ENCODE results near the gene SETD7.

Gene SETD7

DNA sequence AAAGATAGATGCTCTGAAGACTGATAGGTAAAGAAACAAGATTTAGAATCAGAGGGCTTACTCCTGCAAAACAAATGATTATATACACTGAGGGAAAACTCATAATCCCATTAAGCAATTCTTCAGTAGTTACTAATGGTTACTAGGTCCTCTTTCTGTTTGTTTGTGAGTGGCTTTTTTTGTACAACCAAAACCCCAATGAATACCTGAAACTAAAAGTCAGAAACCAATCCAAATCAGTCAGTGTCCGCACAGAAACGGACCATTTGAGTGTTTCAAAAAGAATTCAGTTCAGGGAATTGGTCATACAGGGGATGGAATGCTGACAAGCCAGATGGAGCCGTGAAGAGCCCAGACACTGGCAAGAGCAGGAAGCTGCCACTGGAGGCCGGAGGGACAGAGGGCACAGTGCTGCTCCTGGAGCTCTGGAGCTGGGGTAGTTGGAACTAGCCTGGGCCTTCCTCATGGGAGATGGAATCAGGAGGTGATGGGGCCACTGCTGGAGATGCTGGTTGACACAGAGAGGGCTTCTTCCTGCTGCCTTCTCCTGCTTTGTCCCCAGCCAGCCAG is 31.9 kb downstream of the SETD7 start:
- Histone ChIP-seq H3K9ac (ENCODE audit: low read length) (no peak overlapping the region), H3K4me3 (ENCODE audit: low read length) (no peak overlapping the region), H3K27me3 (replicated peaks; ENCODE audit: control insufficient read depth, insufficient read depth, low read length) (no peaks in the 10 kb centered on the region), H3K4me1 (ENCODE audit: control insufficient read depth, insufficient read depth, low read length) (peaks cover 24% of the 10 kb centered on the region), H3K9me3 (ENCODE audit: control insufficient read depth, low read length) (no peaks in the 10 kb centered on the region), H3K36me3 (ENCODE audit: control insufficient read depth, insufficient read depth, low read length, severe bottlenecking) (peaks cover 84% of the 10 kb centered on the region)
- peak; percentile 25 for DNase-seq (ENCODE audit: low read depth)

DNA sequence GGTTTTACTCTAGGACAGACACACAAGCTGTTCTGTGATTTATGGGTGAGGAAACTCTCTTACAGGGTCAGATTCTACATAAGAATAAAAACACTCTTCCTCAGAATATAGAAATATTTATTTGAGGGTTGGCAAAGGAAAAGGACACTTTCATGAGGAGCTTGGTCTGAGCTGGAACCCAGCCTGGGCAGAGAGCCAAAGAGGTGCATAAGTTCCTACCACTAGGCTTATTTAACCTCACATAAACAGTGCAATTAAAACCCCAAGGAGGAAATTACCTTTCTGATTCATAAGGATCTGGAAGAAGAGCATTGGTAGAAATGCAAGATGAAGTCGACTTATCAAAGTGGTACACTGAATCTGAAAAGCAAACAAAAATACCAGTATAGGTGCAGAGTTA is 32.9 kb downstream of the SETD7 start:
- no peak overlapping the region for H3K4me3 ChIP-seq (ENCODE audit: low read length)
- no peaks in the 10 kb centered on the region for H3K27me3 ChIP-seq (replicated peaks; ENCODE audit: control insufficient read depth, insufficient read depth, low read length)
- H3K4me1 ChIP-seq (ENCODE audit: control insufficient read depth, insufficient read depth, low read length): peaks cover 14% of the 10 kb centered on the region
- no peak for DNase-seq (ENCODE audit: low read depth)
- peaks cover 91% of the 10 kb centered on the region for H3K36me3 ChIP-seq (ENCODE audit: control insufficient read depth, insufficient read depth, low read length, severe bottlenecking)
- H3K9me3 ChIP-seq (ENCODE audit: control insufficient read depth, low read length): no peaks in the 10 kb centered on the region
- H3K9ac ChIP-seq (ENCODE audit: low read length): no peak overlapping the region

GRCh38 chr4:139522457-139522856 is 33.6 kb downstream of the SETD7 start:
- peaks cover 91% of the 10 kb centered on the region for H3K36me3 ChIP-seq (ENCODE audit: control insufficient read depth, insufficient read depth, low read length, severe bottlenecking)
- no peaks in the 10 kb centered on the region for H3K27me3 ChIP-seq (replicated peaks; ENCODE audit: control insufficient read depth, insufficient read depth, low read length)
- peaks cover 13% of the 10 kb centered on the region for H3K4me1 ChIP-seq (ENCODE audit: control insufficient read depth, insufficient read depth, low read length)
- no peaks in the 10 kb centered on the region for H3K9me3 ChIP-seq (ENCODE audit: control insufficient read depth, low read length)
- H3K4me3 ChIP-seq (ENCODE audit: low read length): no peak overlapping the region
- H3K9ac ChIP-seq (ENCODE audit: low read length): no peak overlapping the region
- no peak for DNase-seq (ENCODE audit: low read depth)

DNA sequence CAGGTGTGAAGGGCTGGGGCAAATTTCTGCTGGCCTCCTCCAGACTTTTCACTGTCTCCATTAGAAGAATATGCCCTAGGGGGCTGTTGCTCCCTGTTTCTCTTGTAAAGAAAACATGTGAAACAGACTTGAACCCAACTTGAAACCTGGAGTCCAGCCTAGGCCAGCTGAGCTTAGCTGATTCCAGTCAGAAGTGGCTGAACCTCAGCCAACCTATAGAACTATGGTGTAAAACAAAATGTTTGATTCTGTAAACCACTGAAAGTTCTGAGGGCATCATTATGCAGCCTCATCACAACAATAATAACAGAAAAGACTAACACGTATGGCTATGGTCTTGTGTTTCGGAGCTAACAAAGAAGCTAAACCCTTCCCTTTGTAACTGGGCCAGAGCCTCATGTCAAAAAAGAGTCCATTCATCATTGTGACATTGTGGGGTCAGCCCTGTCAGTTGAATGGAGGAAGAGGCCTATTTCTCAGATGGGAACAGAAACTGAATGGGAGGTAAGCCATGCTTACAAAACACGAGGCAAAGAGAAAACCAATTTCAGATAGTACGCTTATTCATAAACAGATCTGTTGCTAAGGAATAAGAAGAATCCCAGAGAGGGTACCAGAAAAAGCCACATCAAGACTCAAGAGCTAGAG is 34.1 kb downstream of the SETD7 start:
- no peak for DNase-seq (ENCODE audit: low read depth)
- Histone ChIP-seq H3K27me3 (replicated peaks; ENCODE audit: control insufficient read depth, insufficient read depth, low read length) (no peaks in the 10 kb centered on the region), H3K4me3 (ENCODE audit: low read length) (no peak overlapping the region), H3K4me1 (ENCODE audit: control insufficient read depth, insufficient read depth, low read length) (peaks cover 13% of the 10 kb centered on the region), H3K9ac (ENCODE audit: low read length) (no peak overlapping the region), H3K36me3 (ENCODE audit: control insufficient read depth, insufficient read depth, low read length, severe bottlenecking) (peaks cover 91% of the 10 kb centered on the region), H3K9me3 (ENCODE audit: control insufficient read depth, low read length) (no peaks in the 10 kb centered on the region)

DNA sequence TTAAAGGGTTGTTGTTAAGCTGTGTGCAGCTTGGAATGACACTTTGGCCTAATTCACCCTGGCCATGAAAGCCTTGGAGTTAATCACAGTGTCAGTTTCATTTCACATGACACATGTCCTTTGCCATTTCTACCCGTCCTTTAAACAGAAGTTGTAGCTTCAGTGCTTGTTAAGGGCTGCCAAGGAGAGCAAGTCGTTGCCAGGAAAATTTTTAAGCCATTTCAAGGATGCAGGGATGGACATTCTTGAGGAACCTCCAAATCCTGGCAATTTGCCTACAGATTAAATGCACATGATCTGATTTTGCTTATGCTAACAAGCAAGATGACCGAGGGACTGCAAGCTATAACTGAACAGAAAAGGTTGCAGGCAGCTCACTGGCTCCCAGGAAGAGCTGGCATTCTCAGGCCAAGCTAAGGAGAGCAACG is 40.5 kb downstream of the SETD7 start:
- Histone ChIP-seq H3K4me1 (ENCODE audit: control insufficient read depth, insufficient read depth, low read length) (peaks cover 17% of the 10 kb centered on the region), H3K36me3 (ENCODE audit: control insufficient read depth, insufficient read depth, low read length, severe bottlenecking) (peaks cover 79% of the 10 kb centered on the region), H3K4me3 (ENCODE audit: low read length) (no peak overlapping the region), H3K9ac (ENCODE audit: low read length) (peak overlapping the region; percentile 27), H3K9me3 (ENCODE audit: control insufficient read depth, low read length) (no peaks in the 10 kb centered on the region), H3K27me3 (replicated peaks; ENCODE audit: control insufficient read depth, insufficient read depth, low read length) (no peaks in the 10 kb centered on the region)
- DNase-seq (ENCODE audit: low read depth): no peak

GRCh38 chr4:139514382-139515059 is 41.5 kb downstream of the SETD7 start:
- Histone ChIP-seq H3K9me3 (ENCODE audit: control insufficient read depth, low read length) (no peaks in the 10 kb centered on the region), H3K9ac (ENCODE audit: low read length) (peak overlapping the region; percentile 10), H3K4me3 (ENCODE audit: low read length) (no peak overlapping the region), H3K36me3 (ENCODE audit: control insufficient read depth, insufficient read depth, low read length, severe bottlenecking) (peaks cover 78% of the 10 kb centered on the region), H3K4me1 (ENCODE audit: control insufficient read depth, insufficient read depth, low read length) (peaks cover 17% of the 10 kb centered on the region), H3K27me3 (replicated peaks; ENCODE audit: control insufficient read depth, insufficient read depth, low read length) (no peaks in the 10 kb centered on the region)
- DNase-seq (ENCODE audit: low read depth): no peak

DNA sequence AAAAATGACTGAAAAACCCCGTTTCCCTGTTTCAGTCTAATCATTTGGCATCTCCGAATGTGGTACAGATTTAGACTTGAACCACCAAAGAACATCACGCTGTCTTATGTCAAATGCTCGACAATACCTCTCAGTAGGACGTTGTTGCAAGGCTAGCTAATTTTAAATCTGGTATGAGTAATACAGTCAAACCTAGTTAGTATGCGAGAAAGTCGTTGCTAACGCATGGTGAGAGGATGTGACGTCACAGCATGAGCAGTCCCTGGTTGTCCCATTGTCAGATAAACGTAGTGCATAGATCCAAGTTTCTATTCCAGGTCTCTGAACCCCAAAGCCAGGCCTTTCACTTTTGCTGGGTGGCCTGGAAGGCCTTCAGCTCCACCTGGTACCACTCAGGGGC is 44.7 kb downstream of the SETD7 start:
- Histone ChIP-seq H3K4me1 (ENCODE audit: control insufficient read depth, insufficient read depth, low read length) (peaks cover 17% of the 10 kb centered on the region), H3K36me3 (ENCODE audit: control insufficient read depth, insufficient read depth, low read length, severe bottlenecking) (peaks cover 73% of the 10 kb centered on the region), H3K9me3 (ENCODE audit: control insufficient read depth, low read length) (no peaks in the 10 kb centered on the region), H3K4me3 (ENCODE audit: low read length) (no peak overlapping the region), H3K27me3 (replicated peaks; ENCODE audit: control insufficient read depth, insufficient read depth, low read length) (no peaks in the 10 kb centered on the region), H3K9ac (ENCODE audit: low read length) (no peak overlapping the region)
- no peak for DNase-seq (ENCODE audit: low read depth)

- Histone ChIP-seq H3K4me3 (ENCODE audit: low read length) (no peak overlapping the region), H3K36me3 (ENCODE audit: control insufficient read depth, insufficient read depth, low read length, severe bottlenecking) (peaks cover 71% of the 10 kb centered on the region), H3K27me3 (replicated peaks; ENCODE audit: control insufficient read depth, insufficient read depth, low read length) (no peaks in the 10 kb centered on the region), H3K4me1 (ENCODE audit: control insufficient read depth, insufficient read depth, low read length) (peaks cover 5% of the 10 kb centered on the region), H3K9me3 (ENCODE audit: control insufficient read depth, low read length) (no peaks in the 10 kb centered on the region), H3K9ac (ENCODE audit: low read length) (no peak overlapping the region)
- DNase-seq (ENCODE audit: low read depth): no peak
Measured at GRCh38 chr4:139509727-139510410, 46.1 kb downstream of the SETD7 start.

DNA sequence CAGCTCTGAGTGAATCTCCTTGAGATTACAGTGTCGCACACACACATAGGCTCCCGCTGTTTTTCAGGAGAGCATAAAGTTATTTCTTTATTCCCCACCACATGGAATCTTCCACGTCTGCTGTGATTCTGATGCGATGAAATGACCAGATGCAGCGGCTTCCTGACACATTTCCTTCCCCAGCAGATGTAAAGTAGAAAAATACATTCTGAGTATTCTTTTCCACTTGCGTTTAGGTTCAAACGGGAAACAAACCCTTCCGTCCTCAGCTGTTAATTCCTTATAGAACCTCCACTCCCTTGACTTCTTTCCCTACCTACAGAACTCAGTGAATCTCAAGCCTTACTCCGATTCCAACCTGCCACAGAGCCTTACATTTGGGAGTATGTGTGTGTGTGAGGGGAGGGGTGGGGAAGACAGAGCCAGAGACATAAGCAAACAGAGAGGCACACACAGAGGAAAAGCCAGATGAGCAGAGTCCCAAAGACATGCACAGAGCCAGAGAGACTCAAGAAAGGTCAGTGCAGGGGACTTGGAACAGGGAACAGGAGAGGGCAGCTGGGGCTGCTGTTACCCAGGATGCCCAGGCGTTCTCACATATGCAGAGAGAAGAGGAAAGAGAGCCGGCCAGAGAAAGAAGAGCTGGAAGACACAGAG is 47.3 kb downstream of the SETD7 start:
- H3K27me3 ChIP-seq (replicated peaks; ENCODE audit: control insufficient read depth, insufficient read depth, low read length): no peaks in the 10 kb centered on the region
- DNase-seq (ENCODE audit: low read depth): no peak
- H3K9me3 ChIP-seq (ENCODE audit: control insufficient read depth, low read length): no peaks in the 10 kb centered on the region
- peaks cover 63% of the 10 kb centered on the region for H3K36me3 ChIP-seq (ENCODE audit: control insufficient read depth, insufficient read depth, low read length, severe bottlenecking)
- no peak overlapping the region for H3K4me3 ChIP-seq (ENCODE audit: low read length)
- H3K4me1 ChIP-seq (ENCODE audit: control insufficient read depth, insufficient read depth, low read length): no peaks in the 10 kb centered on the region
- no peak overlapping the region for H3K9ac ChIP-seq (ENCODE audit: low read length)

DNA sequence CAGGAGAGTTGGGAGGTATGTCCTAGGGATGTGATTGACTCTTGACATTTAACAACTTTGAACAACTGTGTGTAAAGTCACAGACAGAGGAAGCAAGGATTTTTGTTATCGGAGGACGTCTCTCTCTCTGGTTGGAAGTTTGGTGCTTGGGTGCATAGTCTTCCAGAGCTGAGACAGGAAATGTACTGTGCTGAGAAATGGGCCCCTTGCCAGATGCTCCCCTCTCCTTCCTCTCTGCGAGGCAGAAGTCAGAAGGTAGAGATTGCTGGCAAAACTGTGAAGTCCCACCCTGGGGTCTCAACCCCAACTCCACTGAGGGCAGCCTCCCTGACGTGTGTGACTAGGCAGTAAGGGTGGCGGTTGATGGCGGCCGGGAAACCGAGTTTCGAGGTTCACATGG is 49.2 kb downstream of the SETD7 start:
- Histone ChIP-seq H3K9ac (ENCODE audit: low read length) (no peak overlapping the region), H3K4me1 (ENCODE audit: control insufficient read depth, insufficient read depth, low read length) (peaks cover 7% of the 10 kb centered on the region), H3K9me3 (ENCODE audit: control insufficient read depth, low read length) (no peaks in the 10 kb centered on the region), H3K27me3 (replicated peaks; ENCODE audit: control insufficient read depth, insufficient read depth, low read length) (no peaks in the 10 kb centered on the region), H3K36me3 (ENCODE audit: control insufficient read depth, insufficient read depth, low read length, severe bottlenecking) (peaks cover 54% of the 10 kb centered on the region), H3K4me3 (ENCODE audit: low read length) (no peak overlapping the region)
- DNase-seq (ENCODE audit: low read depth): no peak

- Histone ChIP-seq H3K27me3 (replicated peaks; ENCODE audit: control insufficient read depth, insufficient read depth, low read length) (no peaks in the 10 kb centered on the region), H3K9ac (ENCODE audit: low read length) (no peak overlapping the region), H3K9me3 (ENCODE audit: control insufficient read depth, low read length) (no peaks in the 10 kb centered on the region), H3K4me1 (ENCODE audit: control insufficient read depth, insufficient read depth, low read length) (peaks cover 21% of the 10 kb centered on the region), H3K36me3 (ENCODE audit: control insufficient read depth, insufficient read depth, low read length, severe bottlenecking) (peaks cover 24% of the 10 kb centered on the region), H3K4me3 (ENCODE audit: low read length) (no peak overlapping the region)
- no peak for DNase-seq (ENCODE audit: low read depth)
Measured at GRCh38 chr4:139503622-139504166, 52.3 kb downstream of the SETD7 start.
